CD4-positive, alpha-beta T cell (primary cell): ENCODE measurements around the gene SEL1L. TPM values are rescaled to one million over a fixed set of nuclear protein-coding genes. Genes with fewer than 3 reads are reported as not detected.
A peak's percentile ranks its signal among the peaks of the same experiment; 100 is the strongest.

Experiments used
- ATAC-seq: fragments of 200-7000 bp; cut with Tn5 transposase; one replicate; pipeline ENCODE4 v1.10.0; 2022; ENCODE audit warnings: mild to moderate bottlenecking; ENCODE audit not compliant: poor library complexity
- CTCF ChIA-PET: fragments of 350-600 bp; sonication (Branson Sonifier 250); formaldehyde crosslinking; loops from one replicate; lab custom pipeline; 2021; ENCODE audit warnings: antibody characterized with exemption, inconsistent platforms; lab: Charles Lee
- POLR2A ChIA-PET: fragments of 350-600 bp; sonication (Branson Sonifier 250); formaldehyde crosslinking; loops from one replicate; lab custom pipeline; 2021; ENCODE audit warnings: antibody characterized with exemption, inconsistent platforms; lab: Charles Lee
- DNase-seq, 14 experiments: peaks; one replicate each; pipeline ENCODE4 v3.0.0-alpha.2; 2013 to 2020; ENCODE audit warnings: mixed read lengths in 2 of 14
- H3K27ac ChIP-seq, 2 donors: one replicate each; pipeline versions ENCODE4 v1.5.1 to v1.7.0; 2013; ENCODE audit warnings: low read length in 2 of 2, low read depth in 1 of 2, mild to moderate bottlenecking in 1 of 2
- H3K27me3 ChIP-seq, 2 experiments: 1 replicate in 1 of 2; 2 replicates in 1 of 2; pipeline versions ENCODE4 v1.6.1 to v1.7.0; 2013; ENCODE audit warnings: low read length in 2 of 2, control low read depth in 1 of 2, mild to moderate bottlenecking in 1 of 2, moderate library complexity in 1 of 2; ENCODE audit not compliant: insufficient read depth in 2 of 2, control insufficient read depth in 1 of 2
- H3K36me3 ChIP-seq: one replicate; pipeline ENCODE4 v1.6.1; 2013; ENCODE audit warnings: low read length, control low read depth; ENCODE audit not compliant: insufficient read depth
- H3K4me1 ChIP-seq: one replicate; pipeline ENCODE4 v1.6.1; 2013; ENCODE audit warnings: low read length, control low read depth; ENCODE audit not compliant: insufficient read depth
- H3K4me3 ChIP-seq: one replicate; pipeline ENCODE4 v1.5.1; 2013; ENCODE audit warnings: mild to moderate bottlenecking, low read length, moderate library complexity
- H3K9me3 ChIP-seq, 2 experiments: 1 replicate in 1 of 2; 2 replicates in 1 of 2; pipeline versions ENCODE4 v1.6.1 to v1.7.0; 2013; ENCODE audit warnings: low read length in 2 of 2, mild to moderate bottlenecking in 2 of 2, control low read depth in 1 of 2, moderate library complexity in 1 of 2; ENCODE audit not compliant: control insufficient read depth in 1 of 2, insufficient read depth in 1 of 2
- H3K27ac Mint-ChIP-seq: one replicate; pipeline ENCODE4 v1.8.0; 2020; ENCODE audit warnings: mixed read lengths
- H3K27me3 Mint-ChIP-seq: one replicate; pipeline ENCODE4 v1.8.0; 2021; ENCODE audit warnings: mixed read lengths
- H3K36me3 Mint-ChIP-seq: one replicate; pipeline ENCODE4 v1.8.0; 2021; ENCODE audit warnings: low read depth, mixed read lengths
- H3K4me1 Mint-ChIP-seq: one replicate; pipeline ENCODE4 v1.8.0; 2021; ENCODE audit warnings: low read depth, mixed read lengths
- H3K4me3 Mint-ChIP-seq: one replicate; pipeline ENCODE4 v1.8.0; 2020; ENCODE audit warnings: mild to moderate bottlenecking, mixed read lengths
- H3K9me3 Mint-ChIP-seq: one replicate; pipeline ENCODE4 v1.8.0; 2020; ENCODE audit warnings: mixed read lengths
- CTCF ChIP-seq: fragments of 200-600 bp; IDR thresholded peaks from one replicate; pipeline ENCODE4 v1.8.0; 2022; ENCODE audit warnings: antibody characterized with exemption, mild to moderate bottlenecking
- intact Hi-C, 2 experiments: fragments of 100-400 bp; cut with DNase I in 1 of 2; cut with micrococcal nuclease in 1 of 2; formaldehyde crosslinking; loops; one replicate each; pipeline versions ENCODE4 v1.15.1 to v1.9.0; 2023 to 2025; cut with DNase I, micrococcal nuclease
- total RNA-seq, 174 experiments: library from RNA in 2 of 174; stranded (reverse) in 2 of 174; gene quantifications; one replicate each; pipeline ENCODE4 v1.2.3 and lab custom pipeline; 2021 to 2026

SEL1L gene
- total RNA-seq, 2 experiments from 2014 or later: 40.6 to 46.4 TPM

- peak overlapping the region; percentile 23 for H3K4me3 ChIP-seq
- CTCF ChIA-PET: interaction anchor here (1.0 kb wide), 1 partner anchor 46 kb away, joined by 3 read pairs; no protein-coding TSS in a partner anchor
- H3K27ac ChIP-seq: peak overlapping the region; percentile 26 to 65
- no peaks in the 10 kb centered on the region for H3K9me3 ChIP-seq
- Mint-ChIP-seq H3K9me3 (no peaks in the 10 kb centered on the region), H3K4me1 (peaks cover 33% of the 10 kb centered on the region), H3K4me3 (peak overlapping the region; percentile 72), H3K27me3 (no peaks in the 10 kb centered on the region), H3K36me3 (peaks cover 57% of the 10 kb centered on the region), H3K27ac (peak overlapping the region; percentile 86)
- peaks cover 2% of the 10 kb centered on the region for H3K4me1 ChIP-seq
- POLR2A ChIA-PET: no interaction called here
- ATAC-seq (peak; percentile 64), DNase-seq (peak in 2 of 14 experiments; percentile 28 to 29)
- H3K27me3 ChIP-seq: no peaks in the 10 kb centered on the region
- intact Hi-C loops: loop anchor here in 1 of 2 experiments (2.0 kb wide), 1 partner anchor 60 kb away; no protein-coding TSS in a partner anchor
- H3K36me3 ChIP-seq: peaks cover 39% of the 10 kb centered on the region
- TF ChIP-seq CTCF: no peak
Measured at GRCh38 chr14:81474685-81475324, 58.8 kb downstream of the SEL1L start.

- peak overlapping the region; percentile 72 for H3K4me3 Mint-ChIP-seq
- DNase-seq: peak in 3 of 14 experiments; percentile 23 to 60 (median 30)
- H3K27ac Mint-ChIP-seq: peak overlapping the region; percentile 86
- no peaks in the 10 kb centered on the region for H3K9me3 Mint-ChIP-seq
- Histone ChIP-seq H3K36me3 (peaks cover 34% of the 10 kb centered on the region), H3K9me3 (no peaks in the 10 kb centered on the region), H3K27ac (peak overlapping the region; percentile 26 to 65), H3K4me1 (peaks cover 2% of the 10 kb centered on the region), H3K4me3 (peak overlapping the region; percentile 23), H3K27me3 (no peaks in the 10 kb centered on the region)
- ChIA-PET POLR2A (no interaction called here), CTCF (no interaction called here)
- H3K36me3 Mint-ChIP-seq: peaks cover 50% of the 10 kb centered on the region
- ATAC-seq: peak; percentile 54
- peaks cover 33% of the 10 kb centered on the region for H3K4me1 Mint-ChIP-seq
- intact Hi-C loops: loop anchor here in 1 of 2 experiments (2.0 kb wide), 1 partner anchor 61 kb away; no protein-coding TSS in a partner anchor
- no peaks in the 10 kb centered on the region for H3K27me3 Mint-ChIP-seq
- TF ChIP-seq CTCF: no peak
Measured at GRCh38 chr14:81474148-81474492, 59.5 kb downstream of the SEL1L start.

GRCh38 chr14:81473456-81474147, 60.1 kb downstream of the SEL1L start:
- ATAC-seq (no peak), DNase-seq (no peak)
- Histone ChIP-seq H3K9me3 (no peaks in the 10 kb centered on the region), H3K36me3 (peaks cover 29% of the 10 kb centered on the region), H3K27me3 (no peaks in the 10 kb centered on the region), H3K4me3 (peak overlapping the region; percentile 23), H3K4me1 (peaks cover 2% of the 10 kb centered on the region), H3K27ac (peak overlapping the region in 1 of 2 donors; percentile 26)
- POLR2A ChIA-PET: no interaction called here
- CTCF ChIA-PET: interaction anchor here (1.3 kb wide), 1 partner anchor 9 kb away, joined by 3 read pairs; no protein-coding TSS in a partner anchor
- intact Hi-C loops: loop anchor here in 1 of 2 experiments (2.0 kb wide), 1 partner anchor 61 kb away; no protein-coding TSS in a partner anchor
- H3K36me3 Mint-ChIP-seq: peaks cover 45% of the 10 kb centered on the region
- peak overlapping the region; percentile 72 for H3K4me3 Mint-ChIP-seq
- H3K27me3 Mint-ChIP-seq: no peaks in the 10 kb centered on the region
- peak overlapping the region; percentile 86 for H3K27ac Mint-ChIP-seq
- peaks cover 33% of the 10 kb centered on the region for H3K4me1 Mint-ChIP-seq
- no peak for TF ChIP-seq CTCF
- H3K9me3 Mint-ChIP-seq: no peaks in the 10 kb centered on the region
